ENCODE data around the gene RUBCNL.
A peak's percentile ranks its signal among the peaks of the same experiment; 100 is the strongest.
"Not testable (repeated sequence)": the region's sequence is repeated elsewhere in the genome, so short reads cannot be mapped to it uniquely, and the experiment has no call there.

The RUBCNL gene

GRCh38 chr13:46372938-46373337, 14.1 kb downstream of the RUBCNL start:
- not testable (repeated sequence) for DNase-seq

- no peak for DNase-seq
Measured at GRCh38 chr13:46372071-46372470, 15.0 kb downstream of the RUBCNL start.

GRCh38 chr13:46369506-46370277, 17.4 kb downstream of the RUBCNL start:
- DNase-seq = no peak

- no peak for DNase-seq
Measured at GRCh38 chr13:46367617-46368327, 19.3 kb downstream of the RUBCNL start.

- no peak for DNase-seq
Measured at GRCh38 chr13:46361276-46361934, 25.6 kb downstream of the RUBCNL start.

- DNase-seq = no peak
Measured at GRCh38 chr13:46360604-46361003, 26.4 kb downstream of the RUBCNL start.

- DNase-seq = no peak
Measured at GRCh38 chr13:46359714-46360113, 27.3 kb downstream of the RUBCNL start.

- DNase-seq = no peak
Measured at GRCh38 chr13:46355901-46356590, 31.0 kb downstream of the RUBCNL start.

GRCh38 chr13:46355088-46355468, 32.0 kb downstream of the RUBCNL start:
- no peak for DNase-seq

- peak in 1 of 2 donors; percentile 20 for DNase-seq
Measured at GRCh38 chr13:46354156-46355087, 32.6 kb downstream of the RUBCNL start.

GRCh38 chr13:46352805-46353204, 34.2 kb downstream of the RUBCNL start:
- DNase-seq = no peak

GRCh38 chr13:46350003-46350402, 37.0 kb downstream of the RUBCNL start:
- no peak for DNase-seq

GRCh38 chr13:46348961-46349360, 38.1 kb downstream of the RUBCNL start:
- DNase-seq = no peak

- DNase-seq = no peak
Measured at GRCh38 chr13:46347277-46347676, 39.8 kb downstream of the RUBCNL start.

- no peak for DNase-seq
Measured at GRCh38 chr13:46345866-46346265, 41.2 kb downstream of the RUBCNL start.

- no peak for DNase-seq
Measured at GRCh38 chr13:46345398-46345797, 41.7 kb downstream of the RUBCNL start.

GRCh38 chr13:46343279-46343994, 43.6 kb downstream of the RUBCNL start:
- no peak for DNase-seq

GRCh38 chr13:46342538-46342937, 44.5 kb downstream of the RUBCNL start:
- DNase-seq = no peak

- DNase-seq = peak; percentile 15 to 31
Measured at GRCh38 chr13:46341112-46341711, 45.8 kb downstream of the RUBCNL start.

GRCh38 chr13:46340631-46341111, 46.4 kb downstream of the RUBCNL start:
- DNase-seq = no peak

- DNase-seq = no peak
Measured at GRCh38 chr13:46340011-46340410, 47.0 kb downstream of the RUBCNL start.

All from stimulated activated CD4-positive, alpha-beta T cell treated with anti-CD3 and anti-CD28 coated beads, Interleukin-2, amount 100 ng/mL, for 24 hours (primary cell).